Natural killer cell treated with Interleukin-12 subunit alpha and Interleukin-12 subunit beta and Interleukin-15 and Interleukin-18, amount 100 ng/mL, for 72 hours (primary cell): ENCODE results near the gene TMTC1. TPM values are rescaled to one million over a fixed set of nuclear protein-coding genes. Genes with fewer than 3 reads are reported as not detected.
"Not testable (repeated sequence)": the region's sequence is repeated elsewhere in the genome, so short reads cannot be mapped to it uniquely, and the experiment has no call there.

Experiments
- ATAC-seq, 2 donors: fragments of 150-1000 bp; cut with Tn5 transposase in 1 of 2; sonication (Bioruptor Pico), chemical (Tn5 transposase) in 1 of 2; 2 replicates each; pipeline ENCODE4 v1.10.0; 2021
- DNase-seq: peaks from one replicate; pipeline ENCODE4 v3.0.0; 2022; ENCODE audit warnings: low spot score
- H3K27ac Mint-ChIP-seq, 2 donors: 1 replicate in 1 of 2; 2 replicates in 1 of 2; pipeline ENCODE4 v1.8.0; 2022; ENCODE audit warnings: mixed read lengths in 2 of 2, mild to moderate bottlenecking in 1 of 2, moderate library complexity in 1 of 2
- H3K27me3 Mint-ChIP-seq, 2 donors: 1 replicate in 1 of 2; 2 replicates in 1 of 2; pipeline ENCODE4 v1.8.0; 2022; ENCODE audit warnings: mixed read lengths in 2 of 2
- H3K36me3 Mint-ChIP-seq: one replicate; pipeline ENCODE4 v1.8.0; 2022; ENCODE audit warnings: mixed read lengths
- H3K4me1 Mint-ChIP-seq, 2 donors: 1 replicate in 1 of 2; 2 replicates in 1 of 2; pipeline ENCODE4 v1.8.0; 2022; ENCODE audit warnings: low read depth in 2 of 2, mixed read lengths in 2 of 2, mild to moderate bottlenecking in 1 of 2
- H3K4me3 Mint-ChIP-seq: one replicate; pipeline ENCODE4 v1.8.0; 2022; ENCODE audit warnings: mixed read lengths
- H3K9me3 Mint-ChIP-seq: 2 replicates; pipeline ENCODE4 v1.8.0; 2022; ENCODE audit warnings: mixed read lengths
- total RNA-seq, 2 donors: library from RNA; stranded (reverse); gene quantifications; one replicate each; pipeline ENCODE4 v1.2.3, GENCODE V29; 2022

Gene TMTC1
- total RNA-seq, 2 donors from 2014 or later, result not detected

DNA sequence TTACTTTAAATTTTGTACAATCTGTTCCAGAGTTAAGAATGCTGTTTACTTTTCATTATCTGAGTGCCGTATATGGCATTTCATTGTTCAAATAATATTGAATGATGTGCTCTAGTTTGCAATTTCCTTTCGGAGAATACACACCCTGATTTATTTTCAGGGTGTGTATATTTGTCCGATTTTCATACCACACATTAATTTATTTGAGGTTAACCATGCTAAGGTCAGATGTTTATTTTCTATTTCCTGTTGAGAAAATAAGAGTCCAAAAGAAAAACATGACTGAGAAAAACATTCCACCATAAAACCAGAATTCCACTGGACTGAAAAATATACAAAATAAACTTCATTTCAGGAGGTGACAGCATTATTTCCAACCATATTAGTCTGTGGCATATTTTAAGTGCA is 222.1 kb downstream of the TMTC1 start:
- no peak overlapping the region for H3K4me3 Mint-ChIP-seq
- no peaks in the 10 kb centered on the region for H3K36me3 Mint-ChIP-seq
- peaks cover 9 to 34% of the 10 kb centered on the region in 2 donors for H3K27me3 Mint-ChIP-seq

DNA sequence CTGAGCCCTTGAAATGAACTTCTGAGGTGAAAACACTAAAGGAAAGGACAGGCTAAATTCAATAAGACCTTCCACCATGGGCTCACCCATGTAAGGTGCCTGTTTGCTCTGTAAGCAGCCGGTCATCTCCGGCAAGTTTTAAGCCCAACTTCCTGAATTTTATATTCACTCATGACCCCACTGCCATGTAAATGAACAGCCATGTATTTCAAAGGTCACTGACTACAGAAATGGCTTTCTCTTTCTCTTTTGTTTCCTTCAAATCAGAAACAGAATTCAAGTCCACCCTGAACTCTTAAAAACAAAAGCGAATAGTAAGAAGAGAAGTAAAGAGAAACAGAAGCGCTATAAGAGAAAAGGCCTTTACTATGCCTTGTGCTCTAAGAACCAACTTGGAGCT is 224.5 kb downstream of the TMTC1 start:
- Mint-ChIP-seq H3K4me3 (no peak overlapping the region), H3K9me3 (no peaks in the 10 kb centered on the region)

More for the DNA sequence above, 222.1 kb downstream of the TMTC1 start:
- DNase-seq (no peak), ATAC-seq (no peak)
- Mint-ChIP-seq H3K9me3 (no peaks in the 10 kb centered on the region), H3K4me1 (peaks cover 0 to 6% of the 10 kb centered on the region in 2 donors), H3K27ac (no peak overlapping the region)

DNA sequence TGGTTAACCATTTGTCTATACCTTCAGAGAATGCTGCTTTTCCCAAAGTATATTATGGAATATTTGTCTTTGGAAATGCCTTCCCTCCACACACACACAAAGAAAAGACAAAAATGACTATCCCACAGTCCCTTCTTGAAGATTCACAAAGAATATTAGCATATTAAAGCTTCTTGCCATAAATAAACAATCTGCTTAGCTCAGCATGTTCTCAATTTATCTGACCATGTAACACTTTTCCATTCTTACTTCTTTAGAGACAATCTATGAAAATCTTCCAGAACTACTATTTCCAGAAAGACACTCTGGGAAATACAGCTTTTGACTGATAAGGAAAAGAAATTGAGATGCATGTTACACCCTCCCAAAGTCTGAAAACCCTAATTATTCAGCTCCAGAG is 227.4 kb downstream of the TMTC1 start:
- H3K27me3 Mint-ChIP-seq, result peaks cover 3 to 7% of the 10 kb centered on the region in 2 donors
- no peaks in the 10 kb centered on the region for H3K4me1 Mint-ChIP-seq
- H3K4me3 Mint-ChIP-seq, result no peak overlapping the region
- no peak overlapping the region for H3K27ac Mint-ChIP-seq
- DNase-seq (no peak), ATAC-seq (no peak)
- H3K9me3 Mint-ChIP-seq, result no peaks in the 10 kb centered on the region
- H3K36me3 Mint-ChIP-seq, result no peaks in the 10 kb centered on the region

More for the DNA sequence above, 224.5 kb downstream of the TMTC1 start:
- no peak for DNase-seq
- ATAC-seq, result no peak
- Mint-ChIP-seq H3K27me3 (peaks cover 8 to 20% of the 10 kb centered on the region in 2 donors), H3K27ac (no peak overlapping the region), H3K36me3 (no peaks in the 10 kb centered on the region), H3K4me1 (peaks cover 0 to 6% of the 10 kb centered on the region in 2 donors)

- not testable (repeated sequence) for H3K4me3 Mint-ChIP-seq, DNase-seq, H3K27ac Mint-ChIP-seq
Measured at GRCh38 chr12:29555451-29555850, 228.3 kb downstream of the TMTC1 start.

DNA sequence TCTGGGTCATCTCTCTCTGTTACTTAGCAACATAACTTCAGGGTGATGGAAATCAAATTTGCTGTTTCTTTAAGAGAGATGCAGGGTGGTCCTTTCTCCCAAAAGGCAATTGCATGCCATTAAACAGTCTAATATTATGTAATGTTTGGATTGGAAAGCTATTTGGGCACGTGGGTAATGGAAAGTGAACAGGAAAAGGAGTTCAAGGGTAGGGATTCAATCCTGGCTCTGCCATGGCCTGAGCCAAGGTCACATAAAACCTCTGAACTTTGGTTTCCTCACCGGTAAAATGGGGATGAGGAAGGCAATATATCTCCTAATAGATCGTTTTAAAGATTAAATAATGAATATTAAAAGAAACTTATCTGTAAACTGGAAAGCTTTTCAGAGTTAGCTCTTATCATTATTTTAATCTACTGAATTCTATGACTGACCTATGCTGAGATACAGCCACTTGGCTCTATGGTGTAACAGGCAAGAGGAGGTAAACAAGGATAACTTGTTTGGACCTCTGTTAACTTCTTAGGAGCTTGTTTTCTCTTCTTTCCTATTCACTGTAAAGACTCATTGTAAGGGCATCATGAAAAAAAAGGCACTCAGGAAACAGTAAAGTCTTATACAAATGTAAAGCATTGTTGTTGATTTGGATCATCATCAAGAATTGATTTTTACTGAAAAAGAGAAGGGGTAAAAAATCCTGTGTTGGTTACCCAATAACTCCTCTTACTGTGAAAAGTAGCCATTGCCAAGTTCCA is 230.6 kb downstream of the TMTC1 start:
- Mint-ChIP-seq H3K27ac (no peak overlapping the region), H3K27me3 (peaks cover 3 to 8% of the 10 kb centered on the region in 2 donors), H3K9me3 (no peaks in the 10 kb centered on the region), H3K4me1 (no peaks in the 10 kb centered on the region), H3K4me3 (no peak overlapping the region), H3K36me3 (no peaks in the 10 kb centered on the region)
- no peak for DNase-seq
- ATAC-seq, result no peak

More at GRCh38 chr12:29555451-29555850, 228.3 kb downstream of the TMTC1 start:
- H3K27me3 Mint-ChIP-seq, ATAC-seq, H3K9me3 Mint-ChIP-seq, H3K4me1 Mint-ChIP-seq, H3K36me3 Mint-ChIP-seq: not testable (repeated sequence)

DNA sequence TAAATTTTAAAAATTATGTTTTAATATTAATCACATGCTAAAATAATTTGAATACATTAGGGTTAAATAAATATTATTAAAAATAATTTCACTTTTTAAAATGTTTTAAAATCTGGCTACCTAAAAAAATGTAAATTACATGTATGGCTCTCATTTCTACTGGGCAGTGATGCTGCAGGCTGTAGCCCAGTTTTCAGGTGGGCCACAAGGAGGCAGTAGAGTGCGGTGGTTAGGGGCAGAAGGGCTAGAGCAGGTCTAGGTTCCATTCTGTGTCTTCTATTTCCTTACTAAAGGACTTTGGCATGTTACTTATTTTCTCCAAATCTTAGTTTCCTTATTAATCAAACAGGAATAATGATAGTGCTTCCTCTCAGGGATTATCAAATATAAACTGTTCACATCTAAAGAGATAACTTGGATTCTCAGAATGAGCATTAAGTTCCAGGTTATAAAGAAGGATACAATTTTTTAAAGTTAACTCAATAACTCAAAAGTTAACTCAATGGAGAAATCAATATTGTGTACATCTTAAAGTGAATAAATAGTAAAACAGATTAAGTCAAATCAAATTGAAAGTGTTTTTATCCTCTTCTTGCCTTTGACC is 231.3 kb downstream of the TMTC1 start:
- no peak for DNase-seq
- Mint-ChIP-seq H3K9me3 (no peaks in the 10 kb centered on the region), H3K4me3 (no peak overlapping the region), H3K27me3 (peaks cover 9 to 10% of the 10 kb centered on the region in 2 donors), H3K36me3 (no peaks in the 10 kb centered on the region), H3K27ac (no peak overlapping the region), H3K4me1 (no peaks in the 10 kb centered on the region)
- peak; percentile 59 to 78 for ATAC-seq

- peaks cover 10 to 15% of the 10 kb centered on the region in 2 donors for H3K27me3 Mint-ChIP-seq
- ATAC-seq (no peak), DNase-seq (no peak)
- no peaks in the 10 kb centered on the region for H3K36me3 Mint-ChIP-seq
- H3K9me3 Mint-ChIP-seq, result no peaks in the 10 kb centered on the region
- H3K27ac Mint-ChIP-seq, result no peak overlapping the region
- H3K4me1 Mint-ChIP-seq, result no peaks in the 10 kb centered on the region
- no peak overlapping the region for H3K4me3 Mint-ChIP-seq
Measured at GRCh38 chr12:29551812-29552211, 231.9 kb downstream of the TMTC1 start.

DNA sequence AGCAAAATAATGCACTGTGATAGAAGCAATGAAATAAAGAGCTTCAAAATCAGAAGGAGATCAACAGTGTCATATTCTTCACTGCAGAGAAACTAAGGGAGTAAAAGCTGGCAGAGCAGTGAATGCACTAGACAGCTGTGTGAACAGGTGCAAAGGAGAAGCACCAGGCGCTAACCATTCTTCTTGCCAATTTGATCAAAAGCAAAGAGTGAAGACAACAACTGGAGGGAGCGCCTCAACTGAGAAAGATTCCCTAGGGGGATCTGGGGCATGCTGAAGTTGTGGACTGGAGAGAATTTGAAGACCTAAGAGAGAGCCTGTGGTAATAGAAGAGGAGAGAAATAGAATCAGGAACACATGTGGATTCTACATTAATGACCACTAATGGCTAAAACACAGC is 235.9 kb downstream of the TMTC1 start:
- H3K9me3 Mint-ChIP-seq, result no peaks in the 10 kb centered on the region
- H3K27ac Mint-ChIP-seq, result no peak overlapping the region
- H3K27me3 Mint-ChIP-seq, result peaks cover 6 to 15% of the 10 kb centered on the region in 2 donors
- H3K4me3 Mint-ChIP-seq, result no peak overlapping the region
- DNase-seq, result no peak
- H3K4me1 Mint-ChIP-seq, result no peaks in the 10 kb centered on the region
- H3K36me3 Mint-ChIP-seq, result no peaks in the 10 kb centered on the region
- ATAC-seq, result no peak

DNA sequence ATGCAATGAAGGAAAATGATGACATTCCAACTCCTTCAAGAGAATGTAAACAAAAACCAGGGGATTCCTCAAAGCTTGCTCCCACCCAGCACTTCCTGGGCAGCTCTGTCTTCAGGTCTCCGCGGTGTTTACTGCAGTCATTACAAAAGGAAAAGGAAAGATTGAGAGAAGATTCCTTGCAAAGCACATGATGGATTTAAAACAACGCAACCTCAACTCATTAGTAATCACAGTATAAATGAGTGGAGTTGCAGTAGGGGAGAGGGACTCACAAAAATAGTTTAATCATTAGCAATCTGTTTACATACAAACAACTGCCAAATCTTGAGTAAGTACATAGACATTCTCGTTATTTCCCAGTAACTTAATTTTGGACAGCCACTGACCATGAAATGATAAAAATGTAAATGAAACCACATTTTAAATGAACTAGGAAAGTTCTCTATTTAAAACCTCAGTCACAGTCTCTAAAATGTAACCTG is 236.6 kb downstream of the TMTC1 start:
- Mint-ChIP-seq H3K36me3 (no peaks in the 10 kb centered on the region), H3K4me3 (no peak overlapping the region), H3K27me3 (peaks cover 6 to 15% of the 10 kb centered on the region in 2 donors), H3K9me3 (no peaks in the 10 kb centered on the region), H3K4me1 (no peaks in the 10 kb centered on the region), H3K27ac (no peak overlapping the region)
- ATAC-seq, result no peak
- DNase-seq, result no peak

- ATAC-seq (no peak), DNase-seq (no peak)
- no peak overlapping the region for H3K27ac Mint-ChIP-seq
Measured at GRCh38 chr12:29546000-29546399, 237.7 kb downstream of the TMTC1 start.

GRCh38 chr12:29545102-29545467 is 238.7 kb downstream of the TMTC1 start:
- DNase-seq, result no peak
- Mint-ChIP-seq H3K9me3 (no peaks in the 10 kb centered on the region), H3K4me3 (no peak overlapping the region), H3K27ac (no peak overlapping the region), H3K36me3 (no peaks in the 10 kb centered on the region), H3K4me1 (no peaks in the 10 kb centered on the region), H3K27me3 (peaks cover 6 to 16% of the 10 kb centered on the region in 2 donors)
- ATAC-seq, result no peak

More at GRCh38 chr12:29546000-29546399, 237.7 kb downstream of the TMTC1 start:
- no peaks in the 10 kb centered on the region for H3K9me3 Mint-ChIP-seq
- H3K4me1 Mint-ChIP-seq, result no peaks in the 10 kb centered on the region
- no peak overlapping the region for H3K4me3 Mint-ChIP-seq
- no peaks in the 10 kb centered on the region for H3K36me3 Mint-ChIP-seq
- peaks cover 6 to 15% of the 10 kb centered on the region in 2 donors for H3K27me3 Mint-ChIP-seq

DNA sequence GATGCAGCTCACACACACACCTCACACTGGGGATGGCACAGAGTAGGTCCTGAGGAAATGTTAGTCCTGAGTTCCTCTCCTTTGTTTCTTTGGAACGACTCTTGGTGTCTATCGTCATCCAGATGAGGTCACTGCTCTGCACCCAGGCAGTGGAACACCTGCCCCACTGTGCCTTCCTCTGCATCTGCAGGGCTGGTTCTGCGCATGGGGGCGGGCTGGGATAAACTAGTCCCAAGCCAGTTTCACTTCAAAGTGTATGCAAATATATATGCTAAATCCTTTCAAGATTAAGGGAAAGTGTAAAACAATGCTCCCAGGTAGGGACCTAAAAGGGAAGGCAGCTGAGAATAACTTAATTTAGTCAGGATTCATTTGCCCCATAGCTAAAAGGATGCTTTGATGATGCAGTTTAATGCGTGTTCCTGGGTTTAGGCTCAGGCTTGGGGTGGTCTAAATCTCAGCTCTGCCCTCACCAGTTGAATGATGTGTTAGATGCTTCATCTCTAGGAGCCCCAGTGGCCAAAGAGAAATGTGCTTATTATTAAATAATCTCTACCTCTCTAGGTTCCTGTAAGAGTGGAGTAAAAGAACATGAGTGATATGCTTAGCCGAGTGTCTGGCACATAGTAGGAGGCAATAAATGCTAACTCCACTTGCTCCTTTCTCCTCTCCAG is 239.2 kb downstream of the TMTC1 start:
- Mint-ChIP-seq H3K27me3 (peaks cover 10 to 21% of the 10 kb centered on the region in 2 donors), H3K4me1 (no peaks in the 10 kb centered on the region), H3K9me3 (no peaks in the 10 kb centered on the region), H3K4me3 (no peak overlapping the region), H3K36me3 (no peaks in the 10 kb centered on the region), H3K27ac (no peak overlapping the region)
- ATAC-seq, result no peak
- no peak for DNase-seq

DNA sequence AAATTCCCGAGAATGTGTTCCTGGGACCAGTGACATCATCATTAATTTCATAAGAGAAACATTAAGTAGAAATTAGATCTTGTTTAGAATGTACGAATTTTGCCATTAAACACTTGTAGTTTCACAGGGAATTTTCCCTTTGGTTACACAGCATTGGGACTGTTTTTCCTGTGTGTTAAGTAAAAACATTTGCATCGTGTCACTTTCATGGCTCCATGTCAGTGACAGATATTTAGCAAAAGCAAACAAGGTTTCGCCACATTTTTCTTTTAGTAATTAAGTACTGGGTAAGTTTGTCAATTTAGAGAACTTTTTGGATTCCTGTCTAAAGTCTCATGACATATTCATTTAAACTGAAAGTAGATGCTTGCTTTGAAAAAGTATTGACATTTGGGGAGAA is 240.7 kb downstream of the TMTC1 start:
- H3K4me1 Mint-ChIP-seq, result no peaks in the 10 kb centered on the region
- H3K27ac Mint-ChIP-seq, result no peak overlapping the region
- H3K9me3 Mint-ChIP-seq, result no peaks in the 10 kb centered on the region
- no peak for ATAC-seq
- DNase-seq, result no peak
- H3K27me3 Mint-ChIP-seq, result peaks cover 10 to 24% of the 10 kb centered on the region in 2 donors
- H3K4me3 Mint-ChIP-seq, result no peak overlapping the region
- no peaks in the 10 kb centered on the region for H3K36me3 Mint-ChIP-seq

DNA sequence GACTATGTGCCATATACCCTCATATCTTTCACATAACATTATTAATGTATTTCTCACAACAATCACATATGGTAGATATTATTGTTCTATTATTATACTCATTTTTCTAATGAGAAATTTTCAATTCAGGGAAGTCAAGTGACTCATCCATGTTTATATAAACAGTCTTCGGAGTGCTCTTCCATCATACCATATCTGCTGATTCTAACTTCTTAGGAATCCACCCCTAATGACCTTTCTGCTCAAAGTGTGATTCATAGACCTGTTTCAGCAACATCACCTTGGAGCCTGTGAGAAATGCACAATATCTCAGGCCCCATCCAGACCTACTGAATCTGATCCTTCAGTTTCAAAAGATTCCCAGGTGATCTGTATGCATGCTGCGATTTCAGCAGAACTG is 246.4 kb downstream of the TMTC1 start:
- Mint-ChIP-seq H3K27me3 (peaks cover 11 to 28% of the 10 kb centered on the region in 2 donors), H3K27ac (no peak overlapping the region), H3K9me3 (no peaks in the 10 kb centered on the region), H3K36me3 (no peaks in the 10 kb centered on the region), H3K4me3 (no peak overlapping the region), H3K4me1 (no peaks in the 10 kb centered on the region)
- DNase-seq (no peak), ATAC-seq (no peak)
